Activated naive CD4-positive, alpha-beta T cell treated with anti-CD3 and anti-CD28 coated beads, Interleukin-2, amount 50 U/mL, for 16 hours (primary cell): ENCODE data around the gene RCAN3.

Experiments used
- DNase-seq: peaks from one replicate; pipeline ENCODE4 v3.0.0-alpha.2; 2020

RCAN3 gene

DNA sequence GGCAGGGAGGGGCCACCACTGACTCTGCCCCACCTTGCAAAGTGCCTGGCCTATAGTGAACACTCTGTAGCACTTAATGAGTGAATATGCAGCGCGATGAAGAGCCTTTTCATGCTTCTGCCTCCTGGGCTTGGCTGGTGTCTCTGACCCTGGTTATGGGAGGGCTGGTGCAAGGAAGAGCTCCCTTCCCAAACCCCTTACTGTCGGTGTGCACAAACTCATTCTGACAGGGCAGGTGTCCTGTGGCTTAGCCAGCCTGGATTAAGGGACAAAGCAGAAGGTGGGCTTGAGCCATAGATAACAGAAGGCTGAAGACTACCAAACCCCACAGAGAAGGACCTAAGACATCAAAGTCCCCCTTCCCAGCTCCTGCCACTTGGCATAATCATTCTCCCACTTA is 51.3 kb downstream of the RCAN3 start:
- no peak for DNase-seq

- no peak for DNase-seq
These were observed 52.1 kb downstream of the RCAN3 start for GRCh38 chr1:24554714-24555113.

- peak; percentile 59 for DNase-seq
These were observed 53.2 kb downstream of the RCAN3 start, which contains the start of gene NCMAP for GRCh38 chr1:24555591-24556413. Gene NCMAP (plus strand): TSS chr1:24556087. CDS start chr1:24595431, 39,344 bp downstream.

DNA sequence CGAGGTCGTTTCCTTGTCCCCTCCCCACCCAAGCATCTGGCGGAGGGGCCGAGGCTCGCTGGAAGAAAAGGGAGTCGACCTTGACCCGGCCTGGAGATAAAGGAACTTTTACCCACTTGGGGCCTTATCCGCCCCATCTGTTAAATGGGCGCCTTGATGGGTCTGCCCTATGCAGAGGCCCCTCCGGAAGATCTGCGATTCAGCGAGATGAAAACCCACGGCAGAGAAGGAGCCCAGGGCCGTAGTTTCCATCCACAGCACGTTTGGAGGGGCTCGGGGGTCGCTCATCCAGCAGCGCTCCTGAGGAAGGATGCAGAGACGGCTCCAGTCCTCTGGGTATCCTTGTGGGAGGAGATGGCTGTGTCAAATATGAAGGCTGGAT is 53.8 kb downstream of the RCAN3 start:
- no peak for DNase-seq

DNA sequence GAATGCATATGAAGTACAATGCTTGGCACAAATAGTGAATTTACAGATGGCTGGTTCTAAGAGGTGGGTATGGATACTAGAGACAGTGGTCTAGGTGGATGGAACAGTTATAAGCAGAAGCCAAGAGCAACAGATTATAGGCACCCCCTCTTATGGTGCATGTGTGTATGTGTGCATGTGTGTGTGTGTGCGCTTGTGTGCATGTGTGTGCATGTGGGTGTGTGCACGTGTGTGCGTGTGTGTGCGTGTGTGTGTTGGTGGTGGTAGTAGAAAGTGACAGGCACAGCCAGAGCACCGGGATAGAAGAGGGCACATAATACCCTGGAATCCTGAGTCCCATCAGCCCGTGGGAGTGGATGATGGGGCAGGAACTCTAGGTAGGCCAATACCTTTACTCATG is 54.6 kb downstream of the RCAN3 start:
- no peak for DNase-seq

DNA sequence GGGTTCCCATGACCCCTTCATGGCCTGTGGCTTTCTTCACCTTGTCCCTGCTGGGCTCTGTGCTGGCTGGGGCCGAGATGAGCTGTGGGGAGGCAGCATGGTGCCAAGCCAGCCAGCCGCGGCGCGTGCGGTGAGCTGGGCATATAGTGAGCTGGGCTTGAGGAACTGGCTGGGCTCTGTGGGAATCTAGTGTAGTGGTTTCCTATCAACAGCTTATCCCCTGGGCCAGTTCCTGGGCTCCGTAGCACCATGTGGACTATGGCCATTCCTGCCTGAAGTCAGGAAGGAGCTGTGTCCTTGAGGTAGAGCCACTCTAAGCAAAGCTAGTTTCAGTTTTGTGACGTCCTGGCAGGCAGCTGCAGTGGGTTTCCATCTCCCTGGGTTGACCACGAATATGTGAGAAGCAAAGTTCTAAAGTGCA is 55.1 kb downstream of the RCAN3 start:
- no peak for DNase-seq

GRCh38 chr1:24558455-24558854 is 55.8 kb downstream of the RCAN3 start:
- no peak for DNase-seq

DNA sequence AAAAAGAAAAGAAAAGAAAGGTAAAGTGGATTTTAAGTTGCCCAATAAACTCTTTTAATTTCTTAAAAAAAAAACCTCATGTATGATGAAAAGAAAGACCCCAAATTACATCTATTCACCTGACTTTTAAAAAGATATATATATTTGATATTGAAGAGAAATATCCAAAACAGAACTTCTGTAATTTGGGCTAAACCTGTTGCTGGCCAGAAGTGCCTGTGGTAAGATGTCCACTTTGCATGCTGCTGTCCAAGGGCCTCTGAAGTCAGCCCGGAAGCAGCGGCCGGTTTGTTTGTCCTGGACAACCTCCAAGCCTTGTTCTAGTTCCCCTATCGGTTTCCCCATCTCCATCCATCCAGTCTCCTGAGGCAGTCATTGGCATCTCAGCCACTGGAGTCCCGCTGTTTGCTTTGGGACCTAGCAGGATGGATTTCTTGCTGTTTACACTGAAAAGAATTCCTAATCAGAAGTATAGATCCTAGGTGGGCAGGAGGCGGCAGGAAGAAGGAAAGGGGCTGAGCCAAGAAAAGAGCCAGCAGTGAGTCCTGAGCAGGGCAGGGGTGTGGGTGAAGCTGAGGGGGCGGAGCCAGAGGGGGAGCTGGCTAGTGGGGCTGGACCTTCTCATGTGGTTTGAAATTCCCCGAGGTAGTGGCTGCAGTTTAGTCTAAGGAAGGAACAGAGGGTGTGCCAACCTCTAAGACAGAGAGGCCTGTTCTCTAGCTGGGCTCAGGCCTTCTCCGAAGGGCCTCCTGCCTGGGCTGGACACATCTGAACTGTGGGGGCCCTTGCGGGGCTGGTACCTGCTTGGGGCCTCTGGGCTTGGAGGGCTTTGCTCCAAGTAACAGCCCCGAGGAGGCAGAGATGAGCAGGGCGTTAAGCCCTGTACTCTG is 56.5 kb downstream of the RCAN3 start:
- no peak for DNase-seq

DNA sequence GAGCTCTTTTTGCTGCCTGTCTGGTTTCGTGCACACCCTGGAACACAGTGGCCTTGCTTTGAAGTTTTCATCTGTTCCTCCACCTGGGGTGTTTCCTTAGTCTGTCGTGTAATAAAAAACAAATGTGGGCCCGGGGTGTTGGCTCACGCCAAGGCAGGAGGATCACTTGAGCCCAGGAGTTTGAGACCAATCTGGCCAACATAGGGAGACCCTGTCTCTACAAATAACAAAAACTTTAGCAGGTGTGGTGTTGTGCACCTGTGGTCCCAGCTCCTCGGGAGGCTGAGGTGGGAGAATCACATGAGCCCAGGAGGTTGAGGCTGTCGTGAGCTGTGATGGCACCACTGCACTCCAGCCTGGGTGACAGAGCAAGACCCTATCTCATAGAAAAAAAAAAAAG is 57.7 kb downstream of the RCAN3 start:
- no peak for DNase-seq

- DNase-seq, result no peak
These were observed 60.0 kb downstream of the RCAN3 start for GRCh38 chr1:24562625-24563024.

GRCh38 chr1:24564695-24565094 is 62.1 kb downstream of the RCAN3 start:
- DNase-seq, result no peak

- no peak for DNase-seq
These were observed 63.7 kb downstream of the RCAN3 start for GRCh38 chr1:24566236-24566867.

DNA sequence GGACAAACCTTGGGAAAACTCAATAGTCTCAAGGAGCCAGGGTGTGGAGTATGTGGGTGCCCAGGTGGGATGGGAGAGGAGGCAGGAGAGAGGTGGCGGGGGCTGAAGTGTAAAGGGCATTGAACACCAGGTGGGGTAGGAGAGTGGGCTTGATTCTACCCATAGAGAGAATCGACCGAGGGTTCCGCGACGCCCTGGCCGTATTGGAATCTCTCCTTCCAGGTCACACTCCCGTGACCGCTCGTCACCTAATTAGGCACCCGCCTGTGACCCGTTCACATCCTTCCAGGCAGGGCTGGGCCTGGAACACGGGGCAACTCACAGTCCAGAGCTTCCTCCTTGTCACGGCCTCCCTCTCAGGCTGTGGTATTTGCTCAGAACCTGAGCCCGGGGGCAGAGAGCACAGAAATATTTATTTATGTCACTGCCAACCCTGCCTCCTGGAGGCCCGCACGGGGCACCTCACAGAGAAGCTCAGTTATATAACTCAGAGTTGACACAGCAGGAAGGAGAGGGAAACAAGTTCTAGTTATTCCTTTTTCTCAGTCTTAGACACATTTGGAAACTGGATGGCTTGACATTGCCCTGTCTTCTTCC is 65.3 kb downstream of the RCAN3 start:
- no peak for DNase-seq

- DNase-seq, result no peak
These were observed 65.8 kb downstream of the RCAN3 start for GRCh38 chr1:24568475-24568874.

- DNase-seq, result no peak
These were observed 67.9 kb downstream of the RCAN3 start for GRCh38 chr1:24570265-24571125.

DNA sequence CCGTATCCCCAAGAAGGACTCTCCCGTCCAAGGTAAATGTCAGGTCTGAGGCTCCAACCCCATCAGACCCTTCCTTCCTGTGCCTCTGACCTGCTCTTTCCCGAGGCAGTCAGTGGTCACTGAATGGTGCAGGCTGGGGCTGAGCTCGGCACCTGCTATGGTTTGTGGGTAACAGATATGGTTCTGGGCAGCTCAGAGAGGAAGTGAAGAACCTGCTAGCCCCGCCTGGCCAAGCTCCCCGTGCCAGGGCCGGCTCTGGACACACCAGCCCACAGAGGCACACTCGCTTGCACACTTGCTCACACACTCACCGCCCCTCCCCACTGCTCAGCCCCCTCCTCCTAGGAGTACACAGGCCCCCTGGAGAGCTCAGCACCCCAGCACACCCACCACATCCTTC is 69.7 kb downstream of the RCAN3 start:
- no peak for DNase-seq

- no peak for DNase-seq
These were observed 73.4 kb downstream of the RCAN3 start for GRCh38 chr1:24575905-24576587.

GRCh38 chr1:24578846-24579245 is 76.2 kb downstream of the RCAN3 start:
- DNase-seq, result no peak

DNA sequence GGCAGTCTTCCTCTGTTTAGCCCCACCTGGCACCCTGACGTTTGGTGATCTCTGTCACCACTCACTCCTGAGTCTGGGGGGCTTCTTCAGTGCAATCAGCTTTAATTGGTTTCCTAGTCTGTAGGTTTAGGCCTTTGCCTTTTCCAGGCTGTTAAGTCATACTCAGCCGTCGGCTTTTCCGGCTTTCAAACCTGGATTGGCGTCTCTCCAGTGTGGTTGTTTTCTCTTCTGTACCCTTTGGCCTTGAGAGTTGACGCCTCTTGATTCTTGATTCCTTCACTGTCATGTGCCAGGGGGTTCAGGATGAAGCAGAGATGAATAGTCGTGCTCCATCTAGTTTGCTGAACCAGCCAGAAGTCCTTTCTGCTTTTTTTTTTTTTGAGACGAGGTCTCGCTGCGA is 78.1 kb downstream of the RCAN3 start:
- no peak for DNase-seq

DNA sequence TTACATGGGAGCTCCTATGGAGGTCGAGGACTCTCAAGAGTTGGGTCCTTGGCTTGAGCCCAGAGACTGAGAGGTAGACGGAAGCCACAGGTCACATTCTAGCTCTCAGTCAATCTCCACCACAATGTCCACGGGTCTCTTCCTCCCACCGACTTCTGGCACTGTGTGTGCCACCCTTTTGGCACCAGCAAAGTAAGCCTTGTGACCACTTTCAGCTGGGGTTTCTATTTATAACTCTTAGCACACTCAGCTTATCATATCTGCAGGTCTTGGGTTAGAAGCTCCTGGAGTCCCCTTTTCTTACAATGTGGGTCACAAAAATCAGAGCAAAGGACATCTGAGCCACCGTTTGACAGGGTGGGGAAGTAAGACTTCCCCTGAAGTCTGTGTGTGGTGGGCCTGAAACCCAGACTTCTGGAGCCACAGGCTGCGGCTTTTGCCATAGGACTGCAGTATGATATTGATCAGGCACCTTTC is 81.6 kb downstream of the RCAN3 start:
- no peak for DNase-seq

DNA sequence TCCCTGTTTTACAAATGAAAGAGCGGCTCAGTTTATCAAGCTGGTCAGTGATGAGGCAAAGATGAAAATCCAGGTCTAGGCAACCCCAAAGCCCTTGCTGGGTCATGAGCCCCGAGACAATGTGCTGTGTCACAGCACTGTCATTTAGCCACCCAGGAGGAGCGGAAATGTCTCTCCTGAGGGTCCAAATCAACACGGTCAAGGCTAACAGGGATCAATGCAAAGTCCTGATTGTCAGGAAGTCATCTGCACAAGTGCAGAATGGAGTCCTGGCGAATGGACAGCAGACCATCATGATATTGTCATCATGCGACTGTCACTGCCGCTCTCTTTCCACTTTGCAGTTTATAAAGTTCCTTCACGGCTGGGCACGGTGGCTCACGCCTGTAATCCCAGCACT is 83.5 kb downstream of the RCAN3 start:
- DNase-seq, result no peak
